ENCODE data around the gene RNASE8.

GRCh38 chr14:21096978-21097635, 39.5 kb downstream of the RNASE8 start:
- TF ChIP-seq CTCF (IDR thresholded peaks at IDR 0.05 in 4 of 5, conservative IDR thresholded peaks at IDR 0.05 in 1 of 5) (no peak), POLR2A (IDR thresholded peaks at IDR 0.05) (no peak)
